GM21723 (cell line): ENCODE data around the gene ZNF497.

Source experiments
- ATAC-seq: cut with Tn5 transposase; IDR thresholded peaks from one replicate; pipeline ENCODE4 v1.9.1; 2021; ENCODE audit warnings: mild to moderate bottlenecking, moderate library complexity; ENCODE audit not compliant: unreplicated experiment

Gene ZNF497

GRCh38 chr19:58350871-58351557 is 11.5 kb downstream of the ZNF497 start:
- no peak for ATAC-seq

GRCh38 chr19:58350001-58350861 is 12.3 kb downstream of the ZNF497 start:
- no peak for ATAC-seq

GRCh38 chr19:58349590-58349989 is 13.0 kb downstream of the ZNF497 start:
- ATAC-seq: no peak

- ATAC-seq: peak; percentile 14
These were observed 14.5 kb downstream of the ZNF497 start for GRCh38 chr19:58348080-58348479.

- ATAC-seq: peak; percentile 88
These were observed 15.3 kb downstream of the ZNF497 start for GRCh38 chr19:58346961-58347929.

GRCh38 chr19:58345558-58345957 is 17.0 kb downstream of the ZNF497 start:
- no peak for ATAC-seq

GRCh38 chr19:58338825-58339558 is 23.6 kb downstream of the ZNF497 start:
- no peak for ATAC-seq

GRCh38 chr19:58338336-58338735 is 24.2 kb downstream of the ZNF497 start:
- no peak for ATAC-seq

- no peak for ATAC-seq
These were observed 25.7 kb downstream of the ZNF497 start for GRCh38 chr19:58336820-58337219.

- ATAC-seq: no peak
These were observed 26.3 kb downstream of the ZNF497 start for GRCh38 chr19:58336216-58336615.

GRCh38 chr19:58335630-58336029 is 26.9 kb downstream of the ZNF497 start:
- ATAC-seq: no peak

GRCh38 chr19:58334691-58335249 is 27.8 kb downstream of the ZNF497 start:
- no peak for ATAC-seq

- ATAC-seq: no peak
These were observed 29.9 kb downstream of the ZNF497 start for GRCh38 chr19:58332697-58333096.

- ATAC-seq: no peak
These were observed 32.1 kb downstream of the ZNF497 start for GRCh38 chr19:58330458-58330857.

- no peak for ATAC-seq
These were observed 33.6 kb downstream of the ZNF497 start for GRCh38 chr19:58328999-58329398.

- ATAC-seq: peak; percentile 87
These were observed 35.4 kb downstream of the ZNF497 start, which contains the start of gene ZSCAN22 for GRCh38 chr19:58326914-58327726. Gene ZSCAN22, plus strand, starts transcription at chr19:58326994. Its CDS starts 7,809 bp downstream, at chr19:58334803.

- no peak for ATAC-seq
These were observed 36.0 kb downstream of the ZNF497 start for GRCh38 chr19:58326501-58326913.

- no peak for ATAC-seq
These were observed 37.1 kb downstream of the ZNF497 start for GRCh38 chr19:58325311-58326022.
